Measurements from ENCODE around the gene MPHOSPH8.
A peak's percentile ranks its signal among the peaks of the same experiment; 100 is the strongest.
"Not testable (repeated sequence)": the region's sequence is repeated elsewhere in the genome, so short reads cannot be mapped to it uniquely, and the experiment has no call there.

MPHOSPH8 gene

DNA sequence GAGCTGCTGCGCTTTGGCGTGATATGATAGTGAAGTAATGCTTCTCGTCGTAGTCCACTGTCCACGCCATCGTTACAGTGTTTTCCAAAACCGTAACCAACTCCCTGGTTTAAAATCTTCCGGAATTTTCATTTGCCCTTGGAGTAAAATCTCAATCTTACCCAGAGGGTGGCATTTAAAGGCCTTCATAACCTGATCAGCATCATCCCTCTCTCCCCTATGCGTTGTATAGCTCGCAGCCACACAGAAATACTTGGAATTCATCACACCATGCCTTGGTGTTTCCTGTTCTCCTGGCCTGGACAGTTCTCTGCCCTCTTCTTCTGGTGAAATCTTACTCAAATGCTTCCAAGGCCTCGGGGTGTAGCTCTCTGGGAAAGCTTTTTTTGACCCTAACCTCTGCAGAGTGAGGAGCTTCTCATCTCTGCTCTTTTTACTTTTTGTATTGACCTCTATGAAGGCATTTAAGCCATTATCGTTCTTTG, 839 bp downstream of the MPHOSPH8 start:
- peak; percentile 30 for DNase-seq (ENCODE audit: low spot score)

DNA sequence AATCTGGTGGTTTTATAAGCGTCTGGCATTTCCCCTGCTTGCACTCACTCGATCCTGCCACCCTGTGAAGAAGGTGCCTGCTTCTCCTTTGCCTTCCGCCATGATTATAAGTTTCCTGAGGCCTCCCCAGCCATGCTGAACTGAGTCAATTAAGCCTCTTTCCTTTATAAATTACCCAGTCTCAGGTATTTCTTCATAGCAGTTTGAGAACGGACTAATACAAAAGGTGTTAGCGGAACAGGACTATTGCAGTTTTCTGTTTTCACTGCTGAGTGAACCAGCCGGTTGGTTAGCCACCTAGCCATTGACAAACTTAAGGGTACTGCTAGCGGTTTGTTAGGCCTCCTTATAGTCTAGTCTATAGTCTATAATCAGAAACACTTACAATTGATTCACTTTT, 2.5 kb downstream of the MPHOSPH8 start:
- not testable (repeated sequence) for DNase-seq (ENCODE audit: low spot score)

DNA sequence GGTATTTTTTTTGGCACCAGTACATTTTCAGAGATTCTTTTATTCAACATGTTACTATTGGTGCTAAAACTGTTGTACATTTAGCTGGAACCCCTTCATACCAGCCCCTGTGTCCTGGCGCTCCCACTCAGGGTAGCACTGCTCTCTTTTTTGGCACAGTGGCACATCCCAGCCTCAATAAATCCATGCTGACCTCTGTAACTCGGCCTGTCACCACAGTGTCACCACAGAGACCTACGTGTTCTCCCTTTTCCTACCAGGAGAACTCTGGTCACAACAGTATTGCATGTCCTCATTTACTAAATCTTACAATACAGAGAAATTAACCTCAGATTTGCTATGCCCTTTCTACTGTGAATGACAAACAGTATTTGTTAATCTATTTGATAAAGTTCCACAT, 10.2 kb downstream of the MPHOSPH8 start:
- no peak for DNase-seq (ENCODE audit: low spot score)

DNA sequence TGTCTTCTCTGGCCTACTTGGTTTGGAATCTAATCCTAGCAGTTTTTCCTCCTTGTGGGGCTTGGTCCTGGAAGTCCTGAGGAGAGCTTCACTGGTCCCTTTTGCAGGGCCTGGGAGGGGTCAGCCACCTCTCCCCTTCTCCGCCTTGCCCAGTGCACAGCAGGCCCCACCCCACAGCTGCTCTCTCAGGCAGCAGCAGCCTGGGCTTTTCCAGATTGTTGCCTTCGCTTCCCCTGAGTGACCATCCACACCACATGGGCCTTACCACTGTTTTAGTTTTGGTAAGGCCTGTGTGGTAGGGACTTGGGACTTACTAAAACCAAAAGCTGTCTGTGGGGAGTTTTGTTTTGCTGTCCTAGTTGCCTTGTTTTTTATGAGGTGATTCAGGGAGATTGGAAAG, 11.5 kb downstream of the MPHOSPH8 start:
- DNase-seq (ENCODE audit: low spot score), result no peak

DNA sequence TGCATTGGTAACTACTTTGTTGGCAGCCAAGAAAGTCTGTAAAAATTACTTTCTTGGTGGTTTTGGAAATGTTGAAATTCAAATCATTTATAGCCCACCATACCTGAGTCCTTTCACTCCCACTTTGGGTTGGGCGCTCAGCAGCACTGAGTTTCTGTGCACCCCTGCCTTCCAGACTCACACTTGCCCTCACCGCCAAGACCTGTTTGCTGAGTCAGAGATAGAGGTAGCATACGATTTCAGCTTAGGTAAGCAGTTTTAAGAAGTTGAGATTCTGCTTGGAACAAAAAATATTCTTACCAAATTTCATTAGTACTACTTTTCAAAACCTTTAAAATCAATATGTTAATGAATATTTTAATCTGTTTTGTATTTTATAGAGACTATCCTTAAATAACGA, 12.6 kb downstream of the MPHOSPH8 start:
- no peak for DNase-seq (ENCODE audit: low spot score)

DNA sequence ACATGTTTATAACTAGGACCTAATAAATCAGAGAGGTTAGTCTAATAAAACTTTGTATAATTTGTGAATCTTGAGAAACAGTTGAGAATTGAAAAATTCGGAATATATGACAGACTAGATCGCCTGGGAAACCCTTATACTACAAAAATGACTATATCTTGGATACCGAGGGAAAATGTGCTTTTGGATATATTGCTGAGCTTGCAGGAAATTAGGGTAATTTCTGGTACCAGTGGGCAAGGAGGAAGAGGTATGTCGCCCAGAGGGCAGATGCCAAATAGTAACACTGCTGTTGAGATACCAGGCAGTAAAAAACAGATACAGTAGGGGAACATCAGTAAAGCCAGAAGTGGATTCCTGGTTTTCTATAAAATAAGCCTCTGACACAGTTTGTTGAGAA, 17.3 kb downstream of the MPHOSPH8 start:
- no peak for DNase-seq (ENCODE audit: low spot score)

DNA sequence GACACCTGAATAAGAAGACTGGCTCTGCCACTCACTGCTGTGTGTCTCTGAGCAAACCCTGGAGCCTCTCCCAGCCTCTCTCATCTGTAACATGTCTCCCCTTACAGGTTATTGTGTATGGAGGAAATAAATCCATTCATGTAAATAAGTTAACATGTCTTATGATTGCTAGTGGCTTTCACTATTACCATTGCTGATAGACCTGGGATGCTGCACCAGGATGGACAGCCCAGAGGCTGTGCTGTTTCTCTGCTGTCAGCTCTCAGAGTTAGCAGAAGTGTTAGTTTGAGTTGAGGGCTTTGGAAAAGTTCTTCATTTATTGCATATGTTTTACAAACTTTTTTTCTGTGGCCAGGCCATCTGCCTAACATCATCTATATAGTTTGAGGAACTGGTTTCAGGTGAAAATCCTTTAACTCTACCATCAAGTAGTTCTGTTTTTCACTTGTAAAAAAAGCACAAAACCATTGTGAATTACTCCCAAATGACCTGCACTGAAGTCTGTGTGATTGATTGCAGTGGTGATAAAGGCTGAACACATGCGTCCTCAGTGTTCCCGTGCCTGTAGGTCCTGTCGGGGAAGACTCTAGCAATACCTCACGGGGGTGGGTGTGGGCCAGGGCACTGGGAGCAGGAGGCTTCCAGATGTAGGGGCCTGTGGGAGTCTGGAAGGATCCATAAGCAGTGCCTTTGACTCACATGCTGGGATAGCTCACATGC, 24.6 kb downstream of the MPHOSPH8 start:
- DNase-seq (ENCODE audit: low spot score), result no peak

DNA sequence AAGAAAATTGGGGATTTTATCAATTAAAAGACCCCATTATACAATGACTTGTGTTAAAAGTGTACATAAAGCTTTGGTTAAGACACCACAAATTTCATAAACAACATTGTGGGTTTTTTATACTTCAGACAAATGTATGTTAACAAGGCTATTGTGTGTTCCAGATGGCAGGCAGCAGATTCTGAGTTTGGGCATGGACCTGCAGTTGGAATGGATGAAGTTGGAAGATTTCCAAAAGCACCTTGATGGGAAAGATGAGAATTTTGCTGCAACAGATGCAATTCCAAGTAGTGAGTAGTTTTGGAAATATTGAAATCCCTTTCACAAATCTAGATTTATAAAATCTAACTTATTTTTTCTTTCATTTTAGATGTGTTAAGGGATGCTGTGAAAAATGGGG, 25.4 kb downstream of the MPHOSPH8 start:
- no peak for DNase-seq (ENCODE audit: low spot score)

DNA sequence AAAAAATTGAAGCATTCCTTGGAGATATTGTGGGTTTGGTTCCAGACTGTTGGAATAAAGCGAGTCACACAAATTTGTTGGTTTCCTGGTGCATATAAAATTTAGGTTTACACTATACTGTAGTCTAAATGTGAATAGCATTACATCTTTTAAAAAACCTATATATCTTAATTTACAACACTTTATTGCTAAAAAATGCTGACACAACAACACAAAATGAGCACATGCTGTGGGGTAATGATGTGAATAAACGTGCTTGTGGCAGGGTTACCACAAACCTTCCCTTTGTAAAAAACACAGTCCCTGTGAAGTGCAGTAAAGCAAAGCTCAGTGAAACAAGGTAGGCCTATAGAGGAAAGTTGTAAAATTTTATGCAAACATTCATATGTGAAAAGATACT, 27.7 kb downstream of the MPHOSPH8 start:
- DNase-seq (ENCODE audit: low spot score), result no peak

DNA sequence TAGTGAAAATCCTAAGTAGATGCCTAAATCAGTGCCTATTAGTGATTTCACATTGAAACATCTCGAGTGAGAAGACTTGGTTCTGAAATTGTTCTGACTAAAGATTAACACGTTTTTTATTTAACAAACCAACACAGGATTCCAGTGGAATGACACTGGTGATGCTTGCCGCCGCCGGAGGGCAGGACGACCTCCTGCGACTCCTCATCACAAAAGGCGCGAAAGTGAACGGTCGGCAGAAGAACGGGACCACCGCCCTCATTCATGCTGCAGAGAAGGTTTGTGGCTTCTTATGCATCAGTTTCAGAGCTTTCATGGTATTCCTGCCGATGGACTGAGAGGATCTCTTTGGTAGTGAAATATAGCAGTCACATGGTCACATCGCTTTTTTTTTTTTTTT, 28.1 kb downstream of the MPHOSPH8 start:
- no peak for DNase-seq (ENCODE audit: low spot score)

DNA sequence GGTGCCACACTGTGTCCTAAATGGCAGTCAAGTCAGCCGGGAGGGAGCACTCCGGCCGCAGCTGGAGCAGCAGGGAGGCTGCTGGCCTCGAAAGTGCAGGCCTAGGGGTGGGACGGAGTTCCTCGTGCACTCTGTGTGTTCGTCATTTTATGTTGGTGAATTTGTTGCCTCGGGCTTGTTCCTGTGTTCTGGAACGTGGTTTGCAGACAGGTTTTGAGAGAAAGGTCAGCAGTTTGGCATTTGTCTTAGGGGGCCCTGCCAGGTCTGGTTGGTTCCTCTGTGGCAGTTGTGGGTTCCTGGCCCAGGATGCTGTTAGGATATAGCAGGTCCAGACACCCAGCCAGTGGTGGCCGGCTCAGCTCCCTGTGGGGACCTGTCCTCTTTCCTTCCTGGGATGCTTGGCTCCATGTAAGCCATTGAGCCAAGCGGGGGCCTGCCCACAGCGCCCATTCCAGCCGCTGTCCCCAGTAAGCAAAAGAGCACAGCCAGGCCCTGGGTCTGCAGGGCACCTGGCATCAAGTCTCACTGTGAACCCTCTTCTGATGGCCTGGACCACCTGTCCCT, 30.0 kb downstream of the MPHOSPH8 start:
- no peak for DNase-seq (ENCODE audit: low spot score)

DNA sequence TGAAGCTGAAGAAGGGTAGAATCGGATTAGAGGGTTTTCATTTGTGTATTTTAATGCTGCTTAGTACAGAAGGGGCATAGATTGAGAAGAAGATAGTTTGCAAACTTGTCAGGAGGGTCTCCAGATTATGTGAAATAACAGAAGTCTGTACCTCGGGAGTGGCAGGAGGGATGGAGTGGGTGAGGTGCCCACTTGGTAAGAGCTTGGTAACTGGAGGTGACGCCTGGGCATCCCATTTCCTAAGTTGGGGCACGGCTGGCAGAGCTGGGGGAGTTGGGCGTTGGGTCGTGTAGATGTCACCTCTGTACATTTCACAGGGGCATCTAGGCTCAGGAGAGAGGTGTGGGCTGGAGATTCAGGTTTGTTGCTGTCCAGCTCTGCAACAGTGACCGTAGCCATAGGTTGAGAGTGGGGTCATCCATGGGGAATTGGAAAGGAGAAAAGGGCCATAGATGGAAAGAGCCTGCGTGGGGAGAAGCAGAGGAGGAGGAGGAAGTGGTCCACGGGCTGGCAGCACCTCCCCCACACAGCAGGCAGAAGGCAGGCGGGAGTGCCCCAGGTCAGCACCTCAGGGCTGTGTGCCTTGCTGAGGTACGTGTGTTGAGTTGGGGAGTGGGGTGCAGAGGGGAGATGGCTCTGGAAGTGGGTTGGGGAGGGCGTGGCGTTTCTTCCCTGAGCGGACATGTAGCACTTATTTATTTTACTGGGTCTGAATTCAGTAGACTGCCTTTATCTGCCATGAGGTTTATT, 31.2 kb downstream of the MPHOSPH8 start:
- no peak for DNase-seq (ENCODE audit: low spot score)

DNA sequence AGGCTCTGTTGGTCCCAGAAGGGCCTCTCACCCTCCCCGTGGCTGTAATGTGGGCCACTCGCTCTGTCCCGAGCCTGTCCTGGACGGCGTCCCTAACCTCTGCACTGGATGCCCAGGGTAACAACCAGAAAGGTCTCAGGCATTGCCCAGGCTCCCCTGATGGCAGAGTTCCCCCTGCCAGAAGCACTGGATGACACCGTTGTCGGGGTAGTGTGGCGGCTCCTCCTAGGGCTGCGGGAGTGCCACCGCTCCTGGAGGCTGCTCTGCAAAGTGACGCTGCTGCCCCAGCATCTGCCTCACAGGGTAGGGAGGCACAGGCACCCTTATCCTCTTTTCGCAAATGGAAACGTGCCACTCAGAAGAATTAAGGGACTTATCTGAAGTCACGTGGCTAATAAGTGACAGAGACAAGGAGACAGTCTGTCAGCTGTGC, 32.0 kb downstream of the MPHOSPH8 start:
- DNase-seq (ENCODE audit: low spot score), result no peak

DNA sequence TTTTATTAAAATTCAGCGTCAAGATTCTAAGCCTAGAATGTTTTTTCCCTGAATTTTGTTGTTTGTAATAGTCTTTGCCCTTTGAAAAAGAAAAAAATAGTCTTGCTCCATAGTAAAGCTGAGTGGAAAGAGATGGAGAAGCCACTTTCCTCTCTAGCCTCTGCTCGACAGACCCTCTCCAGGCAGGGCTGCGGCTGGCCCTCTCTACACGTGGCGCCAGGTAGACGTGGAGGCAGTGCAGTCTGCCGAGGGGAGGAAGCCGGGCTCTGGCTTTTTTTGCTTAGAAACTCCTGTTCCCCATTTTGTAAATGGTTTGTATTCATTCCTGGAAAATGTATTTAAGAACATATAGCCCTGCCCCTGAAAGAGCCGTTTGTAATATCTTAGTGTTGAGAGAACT, 35.3 kb downstream of the MPHOSPH8 start:
- DNase-seq (ENCODE audit: low spot score), result no peak

DNA sequence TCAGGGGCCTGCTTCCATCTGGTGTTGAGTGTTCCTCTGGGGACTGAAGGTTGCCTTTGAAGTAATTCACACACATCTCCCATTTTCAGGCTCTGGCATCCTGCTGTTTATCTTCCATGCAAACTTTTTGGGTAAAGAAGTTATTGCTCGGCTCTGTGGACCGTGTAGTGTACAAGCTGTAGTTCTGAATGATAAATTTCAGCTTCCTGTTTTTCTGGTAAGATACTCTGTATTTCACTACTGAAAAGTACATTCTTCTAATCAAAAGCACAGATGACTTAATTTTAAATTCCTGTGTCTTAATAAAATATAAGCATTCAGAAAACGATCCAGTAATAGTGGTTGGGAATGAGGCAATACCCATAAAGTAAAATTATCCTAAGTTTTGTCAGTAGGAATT, 36.7 kb downstream of the MPHOSPH8 start:
- DNase-seq (ENCODE audit: low spot score), result no peak

DNA sequence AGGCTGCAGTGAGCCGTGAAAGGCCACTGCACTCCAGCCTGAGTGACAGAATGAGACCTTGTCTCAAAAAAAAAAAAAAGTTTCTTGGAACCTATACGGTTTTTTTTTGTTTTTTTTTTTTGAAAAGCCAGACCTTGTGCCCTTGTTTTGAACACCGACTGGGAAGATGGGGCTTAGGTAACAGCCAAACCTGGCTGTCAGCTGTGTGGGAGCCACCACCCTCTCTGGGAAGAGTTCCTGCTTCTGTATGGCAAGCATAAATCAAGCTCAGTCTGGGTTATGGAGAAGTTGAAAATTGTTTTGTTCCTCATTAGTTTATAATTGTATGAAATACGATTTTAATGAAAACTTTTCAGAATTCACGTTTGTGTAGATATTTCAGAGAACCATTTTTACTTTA, 39.5 kb downstream of the MPHOSPH8 start:
- DNase-seq (ENCODE audit: low spot score), result no peak

DNA sequence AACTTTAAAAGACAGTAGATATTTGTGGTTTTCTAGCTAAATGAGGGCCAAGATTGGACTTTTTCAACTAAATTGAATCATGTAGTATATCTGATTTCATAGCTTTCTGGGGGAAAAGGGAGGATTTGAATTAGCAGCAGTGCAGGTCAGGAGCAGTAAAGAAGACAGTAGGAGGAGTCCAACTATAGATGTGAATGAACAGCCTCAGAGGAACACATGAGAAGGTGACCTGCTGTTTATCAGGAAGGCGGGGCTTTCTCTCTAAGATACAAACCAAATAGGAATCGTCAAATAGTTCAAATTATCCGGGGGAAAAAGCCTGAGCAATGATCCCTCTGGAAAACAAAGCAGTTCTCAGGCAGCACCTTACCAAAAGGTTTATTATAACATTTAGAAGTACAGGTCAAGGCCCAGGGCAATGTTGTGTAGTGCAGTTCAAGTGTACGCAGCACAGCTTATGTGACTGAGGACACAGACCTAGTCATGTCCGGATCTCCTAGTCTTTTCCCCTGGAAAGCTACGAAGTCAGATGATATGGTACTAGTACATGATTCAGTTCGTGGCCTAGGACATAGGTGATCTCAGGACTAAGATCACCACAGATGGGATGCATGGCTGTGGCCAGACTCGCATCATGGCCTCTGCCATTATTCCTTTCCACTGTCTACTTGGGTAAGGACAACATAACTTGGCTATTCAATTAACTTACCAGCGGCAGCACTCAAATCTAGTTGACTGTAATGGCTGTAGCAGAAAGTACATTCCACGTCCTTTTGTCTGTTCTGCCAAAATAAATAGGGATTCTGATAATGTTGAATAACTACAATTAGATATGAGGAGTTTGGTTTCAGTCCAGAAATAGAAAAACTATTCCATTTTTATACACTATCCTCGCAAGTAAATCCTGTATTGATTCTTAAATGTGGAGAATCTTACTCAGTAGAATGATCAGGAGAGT, 40.3 kb downstream of the MPHOSPH8 start:
- DNase-seq (ENCODE audit: low spot score), result no peak

DNA sequence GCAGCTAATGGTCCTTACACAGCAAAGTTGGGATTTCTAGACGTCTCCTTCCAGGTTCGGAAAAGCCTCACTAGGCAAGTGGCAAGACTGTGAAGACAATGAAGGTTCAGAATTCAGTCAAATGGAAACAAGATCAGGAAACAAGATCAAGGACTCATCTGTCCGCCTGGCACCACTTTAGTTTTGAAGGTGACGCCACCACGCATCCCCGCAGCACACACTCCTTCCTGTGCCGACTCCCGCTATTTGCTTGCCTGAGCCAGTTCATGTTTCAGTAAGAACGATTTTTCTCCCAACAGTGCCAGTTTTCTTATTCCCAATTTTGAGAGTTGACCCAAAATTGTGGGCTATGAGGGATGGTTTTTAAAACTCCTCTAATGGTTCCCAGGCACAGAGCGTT, 41.4 kb downstream of the MPHOSPH8 start:
- DNase-seq (ENCODE audit: low spot score), result no peak

DNA sequence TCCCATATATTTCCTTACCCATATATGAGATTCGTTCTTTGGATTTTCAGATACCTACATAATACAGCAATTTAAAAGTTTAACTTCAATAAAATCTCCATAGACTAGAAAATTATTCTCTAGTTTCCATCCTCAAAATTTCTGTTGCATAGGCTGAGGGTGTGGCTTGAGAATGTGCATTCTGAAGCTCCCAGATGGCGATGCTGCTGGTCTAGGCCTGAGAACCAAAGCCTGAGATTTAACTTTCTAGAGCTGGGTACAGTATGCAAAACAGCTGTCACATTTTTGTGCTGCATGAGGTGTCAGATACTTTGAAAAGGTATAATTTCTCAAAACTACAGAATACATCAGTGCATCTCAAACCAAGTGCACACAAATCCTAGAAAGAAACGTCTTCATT, 42.7 kb downstream of the MPHOSPH8 start:
- DNase-seq (ENCODE audit: low spot score), result no peak

DNA sequence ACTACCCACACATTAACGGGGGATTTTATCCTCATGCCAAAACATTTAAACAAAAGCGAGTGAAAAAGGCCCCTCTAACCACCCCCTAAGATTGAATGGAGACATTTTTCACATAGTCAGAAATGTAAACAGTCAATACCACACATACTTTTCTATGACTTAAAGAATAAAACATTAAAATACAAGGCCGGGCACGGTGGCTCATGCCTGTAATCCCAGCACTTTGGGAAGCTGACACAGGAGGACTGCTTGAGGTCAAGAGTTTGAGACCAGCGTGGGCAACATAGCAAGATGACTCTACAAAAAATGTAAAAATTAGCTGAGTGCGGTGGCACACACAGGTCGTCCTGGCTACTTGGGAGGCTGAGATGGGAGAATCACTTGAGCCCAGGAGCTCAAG, 47.3 kb downstream of the MPHOSPH8 start:
- no peak for DNase-seq (ENCODE audit: low spot score)

DNA sequence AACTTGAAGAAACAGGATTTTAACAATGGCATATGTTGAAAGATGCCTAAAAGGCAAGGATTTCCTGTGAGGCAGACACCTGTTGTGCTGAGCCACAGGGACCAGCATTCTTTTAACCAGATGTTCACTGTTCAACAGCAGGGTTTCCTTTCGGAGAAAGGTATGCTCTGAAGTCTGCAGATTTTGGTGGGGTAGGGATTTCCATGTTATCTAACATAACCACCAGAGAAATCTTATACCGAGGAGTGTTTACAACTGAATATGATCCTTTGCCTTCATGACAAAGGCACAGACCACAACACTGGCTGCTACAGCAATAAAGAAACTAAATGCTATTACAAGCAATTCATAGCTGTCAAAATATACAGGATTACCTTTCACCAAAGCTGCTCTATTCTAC, 48.1 kb downstream of the MPHOSPH8 start:
- DNase-seq (ENCODE audit: low spot score), result no peak

DNA sequence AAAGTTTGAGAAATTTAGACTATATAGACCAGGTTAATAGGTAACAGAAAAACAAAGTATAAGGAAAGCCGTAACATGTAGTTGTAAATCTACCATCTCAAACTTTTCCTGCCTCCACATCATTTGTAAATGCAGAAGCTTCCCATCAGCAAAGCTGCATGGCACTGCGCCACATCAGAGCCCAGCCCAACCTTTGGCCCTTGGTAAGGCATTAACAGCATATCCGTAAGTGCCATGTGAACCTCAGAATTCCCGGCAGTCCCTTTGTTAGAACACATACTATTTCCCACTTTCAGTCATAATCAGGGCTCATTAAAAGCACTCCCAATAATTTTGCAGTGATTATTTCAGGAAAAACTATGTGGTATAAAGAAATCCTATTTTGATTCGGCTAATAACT, 51.6 kb downstream of the MPHOSPH8 start:
- DNase-seq (ENCODE audit: low spot score), result no peak

Data from kidney capillary endothelial cell (primary cell).